Heart left ventricle (tissue), 13 donors: ENCODE results near the gene CDC14B.

ENCODE experiments used
- CTCF ChIP-seq, 12 donors: fragments of 200-600 bp; sonication (generic) in 4 of 12; IDR thresholded peaks; one replicate each; pipeline versions ENCODE4 v1.5.0 to v1.8.0; 2018 to 2022; ENCODE audit warnings: antibody characterized with exemption in 12 of 12, mild to moderate bottlenecking in 5 of 12
- POLR2A ChIP-seq, 2 donors: fragments of 450-650 bp; IDR thresholded peaks; one replicate each; pipeline ENCODE4 v1.6.1; 2017; ENCODE audit warnings: antibody characterized with exemption in 2 of 2, mild to moderate bottlenecking in 2 of 2, moderate library complexity in 2 of 2
- donor health status: ischemic (EF 13 %, LVEDD 7.1; RV severe dilation, severe dysfunction).
- donor health status: DM: no; HTN: yes; CAD: no.
- donor health status: DM: no; HTN: no; CAD: no.
- donor health status: ischemic (EF 25% LVEDD 6.9; RV normal size, moderate dysfunction).
- donor health status: ischemic (EF 25% LVEDD 5.7; RV mildly dilated, moderate dysfunction).
- donor health status: ischemic (EF 35%, LVEDD 5.7; RV mildly dilated, moderate dysfunction).
- donor health status: nonischemic (EF 11% LVEDD 7.7; RV severe dilation, severe dysfunction).
- donor health status: DM: yes; HTN: yes; CAD: no.
- donor health status: PGD.
- donor health status: ischemic (EF 29% LVEDD 5.4; RV normal size, mild dysfunction).
- donor health status: nonischemic (EF 23%, LVEDD 6.1; RV moderate dilation, normal function).

DNA sequence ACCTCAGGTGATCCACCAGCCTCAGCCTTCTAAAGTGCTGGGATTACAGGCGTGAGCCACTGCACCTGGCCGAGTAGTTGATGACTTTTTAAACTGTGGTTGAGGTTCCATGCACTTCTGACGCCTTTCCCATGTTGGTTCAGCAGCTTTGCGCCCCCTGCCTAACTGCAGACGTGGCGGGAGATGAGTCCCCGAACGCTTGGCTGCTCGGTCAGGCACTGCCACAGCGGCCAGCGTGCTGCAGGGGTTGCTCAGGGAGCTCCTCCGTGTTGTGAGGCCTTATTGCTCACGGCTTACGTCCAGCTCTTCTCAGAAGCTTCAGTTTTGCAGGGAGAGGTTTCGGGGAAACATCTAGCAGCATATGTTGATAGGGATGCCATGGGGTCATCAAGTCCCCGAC is 134.4 kb downstream of the CDC14B start:
- TF ChIP-seq CTCF (IDR thresholded peaks at IDR 0.05) (no peak), POLR2A (IDR thresholded peaks at IDR 0.05) (no peak)
